ENCODE results near the gene KLF5.

Gene KLF5

DNA sequence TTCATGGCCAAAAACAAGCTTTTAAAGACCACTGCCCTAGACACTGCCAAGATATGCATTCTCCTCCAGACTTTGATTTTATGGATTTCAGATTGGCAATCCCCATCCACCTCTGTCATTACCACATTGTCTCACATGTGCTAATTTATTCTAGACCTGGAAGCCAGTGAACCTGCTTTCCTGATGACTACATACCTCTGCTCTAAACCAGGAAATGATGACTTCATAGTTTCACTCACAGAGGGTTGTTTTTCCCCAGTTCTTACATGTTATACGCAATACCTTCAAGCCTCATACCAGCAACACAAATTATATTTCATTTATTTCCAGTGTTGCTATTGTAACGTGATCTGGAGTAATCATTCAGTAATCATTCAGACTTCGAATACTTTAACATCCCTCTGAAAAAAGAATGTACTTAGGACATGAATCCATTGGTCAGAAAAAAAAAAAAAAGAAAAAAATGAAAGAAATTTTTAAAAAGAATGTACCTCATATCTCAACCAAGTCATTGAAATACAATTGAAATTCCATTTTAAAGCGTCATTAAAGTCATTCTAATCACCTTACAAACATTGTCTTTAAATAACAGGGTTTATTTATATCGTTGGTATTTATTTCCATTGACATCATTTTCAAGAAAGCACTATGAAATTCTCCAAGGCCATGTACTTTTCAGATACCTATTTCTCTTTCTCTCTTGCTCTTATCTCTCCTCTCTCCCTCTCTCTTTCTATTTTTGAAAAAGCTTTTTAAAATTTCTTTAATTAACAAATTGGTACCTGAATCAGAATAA lies 33.4 kb upstream of the KLF5 start:
- TF ChIP-seq TAF1 (IDR thresholded peaks at IDR 0.05; ENCODE audit: low read depth) (no peak), FOXM1 (IDR thresholded peaks at IDR 0.05; ENCODE audit: borderline replicate concordance, low read depth) (no peak), ZBTB7A (IDR thresholded peaks at IDR 0.05; ENCODE audit: low read depth) (no peak), EGR1 (IDR thresholded peaks at IDR 0.05) (no peak), TEAD4 (IDR thresholded peaks at IDR 0.05) (no peak), NFIC (IDR thresholded peaks at IDR 0.05) (no peak), RAD21 (IDR thresholded peaks at IDR 0.05; ENCODE audit: low read depth) (no peak), CEBPB (IDR thresholded peaks at IDR 0.05) (no peak), YY1 (IDR thresholded peaks at IDR 0.05; ENCODE audit: low read depth) (no peak), TCF12 (IDR thresholded peaks at IDR 0.05; ENCODE audit: low read depth) (no peak), CREB1 (IDR thresholded peaks at IDR 0.05; ENCODE audit: low read depth) (no peak), EP300 (IDR thresholded peaks at IDR 0.05; ENCODE audit: borderline replicate concordance) (no peak)
- TF ChIP-seq, protein P1, sequence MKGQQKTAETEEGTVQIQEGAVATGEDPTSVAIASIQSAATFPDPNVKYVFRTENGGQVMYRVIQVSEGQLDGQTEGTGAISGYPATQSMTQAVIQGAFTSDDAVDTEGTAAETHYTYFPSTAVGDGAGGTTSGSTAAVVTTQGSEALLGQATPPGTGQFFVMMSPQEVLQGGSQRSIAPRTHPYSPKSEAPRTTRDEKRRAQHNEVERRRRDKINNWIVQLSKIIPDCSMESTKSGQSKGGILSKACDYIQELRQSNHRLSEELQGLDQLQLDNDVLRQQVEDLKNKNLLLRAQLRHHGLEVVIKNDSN (IDR thresholded peaks at IDR 0.05), result no peak
- TF ChIP-seq, protein P2, sequence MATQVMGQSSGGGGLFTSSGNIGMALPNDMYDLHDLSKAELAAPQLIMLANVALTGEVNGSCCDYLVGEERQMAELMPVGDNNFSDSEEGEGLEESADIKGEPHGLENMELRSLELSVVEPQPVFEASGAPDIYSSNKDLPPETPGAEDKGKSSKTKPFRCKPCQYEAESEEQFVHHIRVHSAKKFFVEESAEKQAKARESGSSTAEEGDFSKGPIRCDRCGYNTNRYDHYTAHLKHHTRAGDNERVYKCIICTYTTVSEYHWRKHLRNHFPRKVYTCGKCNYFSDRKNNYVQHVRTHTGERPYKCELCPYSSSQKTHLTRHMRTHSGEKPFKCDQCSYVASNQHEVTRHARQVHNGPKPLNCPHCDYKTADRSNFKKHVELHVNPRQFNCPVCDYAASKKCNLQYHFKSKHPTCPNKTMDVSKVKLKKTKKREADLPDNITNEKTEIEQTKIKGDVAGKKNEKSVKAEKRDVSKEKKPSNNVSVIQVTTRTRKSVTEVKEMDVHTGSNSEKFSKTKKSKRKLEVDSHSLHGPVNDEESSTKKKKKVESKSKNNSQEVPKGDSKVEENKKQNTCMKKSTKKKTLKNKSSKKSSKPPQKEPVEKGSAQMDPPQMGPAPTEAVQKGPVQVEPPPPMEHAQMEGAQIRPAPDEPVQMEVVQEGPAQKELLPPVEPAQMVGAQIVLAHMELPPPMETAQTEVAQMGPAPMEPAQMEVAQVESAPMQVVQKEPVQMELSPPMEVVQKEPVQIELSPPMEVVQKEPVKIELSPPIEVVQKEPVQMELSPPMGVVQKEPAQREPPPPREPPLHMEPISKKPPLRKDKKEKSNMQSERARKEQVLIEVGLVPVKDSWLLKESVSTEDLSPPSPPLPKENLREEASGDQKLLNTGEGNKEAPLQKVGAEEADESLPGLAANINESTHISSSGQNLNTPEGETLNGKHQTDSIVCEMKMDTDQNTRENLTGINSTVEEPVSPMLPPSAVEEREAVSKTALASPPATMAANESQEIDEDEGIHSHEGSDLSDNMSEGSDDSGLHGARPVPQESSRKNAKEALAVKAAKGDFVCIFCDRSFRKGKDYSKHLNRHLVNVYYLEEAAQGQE (IDR thresholded peaks at IDR 0.05; ENCODE audit: low read depth), result no peak
- TF ChIP-seq, protein P3, sequence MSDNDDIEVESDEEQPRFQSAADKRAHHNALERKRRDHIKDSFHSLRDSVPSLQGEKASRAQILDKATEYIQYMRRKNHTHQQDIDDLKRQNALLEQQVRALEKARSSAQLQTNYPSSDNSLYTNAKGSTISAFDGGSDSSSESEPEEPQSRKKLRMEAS (IDR thresholded peaks at IDR 0.05), result no peak

DNA sequence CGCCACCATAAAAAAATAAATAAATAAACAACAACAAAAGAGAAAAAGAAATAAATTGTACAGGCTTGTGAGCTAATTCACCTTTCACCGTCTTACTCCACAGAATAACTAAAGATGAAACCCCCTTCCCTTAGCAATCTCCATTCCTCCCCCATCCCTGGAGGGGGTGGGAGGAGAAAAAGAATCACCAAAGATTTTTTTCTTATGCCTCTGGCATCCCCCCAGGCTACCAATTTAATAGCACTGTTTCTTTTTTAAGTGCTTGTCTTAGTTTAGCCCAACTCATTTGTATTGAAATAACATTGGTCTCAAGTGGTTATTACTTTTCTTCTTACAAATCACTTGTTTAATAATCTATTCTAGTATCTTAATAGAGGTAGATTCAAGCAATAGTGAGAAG lies 23.9 kb upstream of the KLF5 start:
- no peak for TF ChIP-seq FOXM1 (IDR thresholded peaks at IDR 0.05; ENCODE audit: borderline replicate concordance, low read depth)
- no peak for TF ChIP-seq TAF1 (IDR thresholded peaks at IDR 0.05; ENCODE audit: low read depth)
- TF ChIP-seq TCF12 (IDR thresholded peaks at IDR 0.05; ENCODE audit: low read depth), result no peak
- no peak for TF ChIP-seq NFIC (IDR thresholded peaks at IDR 0.05)
- no peak for TF ChIP-seq YY1 (IDR thresholded peaks at IDR 0.05; ENCODE audit: low read depth)
- no peak for TF ChIP-seq RAD21 (IDR thresholded peaks at IDR 0.05; ENCODE audit: low read depth)
- TF ChIP-seq, protein P3 (IDR thresholded peaks at IDR 0.05), result no peak
- no peak for TF ChIP-seq ZBTB7A (IDR thresholded peaks at IDR 0.05; ENCODE audit: low read depth)
- TF ChIP-seq EP300 (IDR thresholded peaks at IDR 0.05; ENCODE audit: borderline replicate concordance), result no peak
- no peak for TF ChIP-seq CEBPB (IDR thresholded peaks at IDR 0.05)
- TF ChIP-seq, protein P2 (IDR thresholded peaks at IDR 0.05; ENCODE audit: low read depth), result no peak
- TF ChIP-seq EGR1 (IDR thresholded peaks at IDR 0.05), result no peak
- TF ChIP-seq TEAD4 (IDR thresholded peaks at IDR 0.05), result no peak

DNA sequence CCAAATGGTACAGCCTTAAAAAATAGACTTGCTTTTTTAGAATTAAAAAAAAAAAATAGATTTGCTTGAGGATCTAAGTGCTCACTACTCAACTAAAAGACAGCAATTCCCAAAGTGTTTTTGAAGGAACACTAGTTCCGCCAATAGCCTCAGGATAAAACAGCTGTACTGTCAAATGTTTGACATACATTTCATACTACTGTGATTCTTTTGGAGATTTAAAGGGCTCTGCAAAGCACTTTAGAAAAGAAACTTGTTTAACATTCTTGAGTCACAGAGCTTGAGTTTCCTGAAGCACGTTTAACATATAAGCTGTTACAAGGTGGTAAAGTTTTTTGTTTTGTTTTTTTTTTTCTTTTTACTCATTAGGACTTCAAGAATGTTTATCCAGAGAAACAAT lies 23.1 kb upstream of the KLF5 start:
- no peak for TF ChIP-seq YY1 (IDR thresholded peaks at IDR 0.05; ENCODE audit: low read depth)
- no peak for TF ChIP-seq FOXM1 (IDR thresholded peaks at IDR 0.05; ENCODE audit: borderline replicate concordance, low read depth)
- TF ChIP-seq RAD21 (IDR thresholded peaks at IDR 0.05; ENCODE audit: low read depth), result no peak
- no peak for TF ChIP-seq CREB1 (IDR thresholded peaks at IDR 0.05; ENCODE audit: low read depth)
- TF ChIP-seq CEBPB (IDR thresholded peaks at IDR 0.05), result no peak
- no peak for TF ChIP-seq ZBTB7A (IDR thresholded peaks at IDR 0.05; ENCODE audit: low read depth)
- TF ChIP-seq, protein P1 (IDR thresholded peaks at IDR 0.05), result no peak

DNA sequence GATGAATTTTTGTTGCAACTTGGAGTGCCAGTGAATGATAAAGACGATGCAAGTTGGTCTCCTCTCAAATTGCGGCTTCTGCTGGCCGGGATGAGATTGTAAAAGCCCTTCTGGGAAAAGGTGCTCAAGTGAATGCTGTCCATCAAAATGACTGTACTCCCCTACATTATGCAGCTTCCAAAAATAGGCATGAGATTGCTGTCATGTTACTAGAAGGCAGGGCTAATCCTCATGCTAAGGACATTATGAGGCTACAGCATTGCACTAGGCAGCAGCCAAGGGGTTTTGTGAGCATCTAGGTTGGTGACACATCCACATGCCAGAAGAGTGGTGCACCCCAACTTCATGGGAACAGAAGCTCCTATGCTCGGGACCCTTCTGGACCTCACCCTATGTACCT lies 22.2 kb upstream of the KLF5 start:
- no peak for TF ChIP-seq RAD21 (IDR thresholded peaks at IDR 0.05; ENCODE audit: low read depth)
- TF ChIP-seq CEBPB (IDR thresholded peaks at IDR 0.05), result no peak
- TF ChIP-seq TAF1 (IDR thresholded peaks at IDR 0.05; ENCODE audit: low read depth), result no peak
- no peak for TF ChIP-seq EGR1 (IDR thresholded peaks at IDR 0.05)
- TF ChIP-seq TCF12 (IDR thresholded peaks at IDR 0.05; ENCODE audit: low read depth), result no peak
- TF ChIP-seq YY1 (IDR thresholded peaks at IDR 0.05; ENCODE audit: low read depth), result no peak
- TF ChIP-seq ZBTB7A (IDR thresholded peaks at IDR 0.05; ENCODE audit: low read depth), result no peak
- TF ChIP-seq NFIC (IDR thresholded peaks at IDR 0.05), result no peak
- TF ChIP-seq EP300 (IDR thresholded peaks at IDR 0.05; ENCODE audit: borderline replicate concordance), result no peak
- TF ChIP-seq, protein P2 (IDR thresholded peaks at IDR 0.05; ENCODE audit: low read depth), result no peak
- no peak for TF ChIP-seq FOXM1 (IDR thresholded peaks at IDR 0.05; ENCODE audit: borderline replicate concordance, low read depth)
- TF ChIP-seq, protein P1 (IDR thresholded peaks at IDR 0.05), result no peak
- TF ChIP-seq, protein P3 (IDR thresholded peaks at IDR 0.05), result no peak
- no peak for TF ChIP-seq TEAD4 (IDR thresholded peaks at IDR 0.05)
- TF ChIP-seq CREB1 (IDR thresholded peaks at IDR 0.05; ENCODE audit: low read depth), result no peak
